ENCODE data around the gene SETD4. TPM values are rescaled to one million over a fixed set of nuclear protein-coding genes. Genes with fewer than 3 reads are reported as not detected.
A peak's percentile ranks its signal among the peaks of the same experiment; 100 is the strongest.
"Not testable (repeated sequence)": the region's sequence is repeated elsewhere in the genome, so short reads cannot be mapped to it uniquely, and the experiment has no call there.

Gene SETD4
- total RNA-seq, 1 donor from 2014 or later: 11.3 TPM

- DNase-seq (ENCODE audit: low read depth, low spot score): no peak
Observed at GRCh38 chr21:36079010-36079649, 18.8 kb upstream of the SETD4 start.

- no peak for DNase-seq (ENCODE audit: low read depth, low spot score)
Observed at GRCh38 chr21:36077758-36078157, 17.4 kb upstream of the SETD4 start.

- DNase-seq (ENCODE audit: low read depth, low spot score): no peak
Observed at GRCh38 chr21:36076878-36077655, 16.7 kb upstream of the SETD4 start.

- no peak for DNase-seq (ENCODE audit: low read depth, low spot score)
Observed at GRCh38 chr21:36075953-36076352, 15.6 kb upstream of the SETD4 start.

GRCh38 chr21:36075171-36075570 lies 14.8 kb upstream of the SETD4 start:
- no peak for DNase-seq (ENCODE audit: low read depth, low spot score)

- DNase-seq (ENCODE audit: low read depth, low spot score): not testable (repeated sequence)
Observed at GRCh38 chr21:36073911-36074310, 13.6 kb upstream of the SETD4 start.

- no peak for DNase-seq (ENCODE audit: low read depth, low spot score)
Observed at GRCh38 chr21:36073181-36073580, 12.9 kb upstream of the SETD4 start.

GRCh38 chr21:36072453-36073162 lies 12.3 kb upstream of the SETD4 start:
- DNase-seq (ENCODE audit: low read depth, low spot score): no peak

- no peak for DNase-seq (ENCODE audit: low read depth, low spot score)
Observed at GRCh38 chr21:36070999-36071398, 10.7 kb upstream of the SETD4 start.

GRCh38 chr21:36069713-36070583 lies 9.6 kb upstream of the SETD4 start, which contains the start of gene CBR1:
Gene CBR1 (plus strand): TSS chr21:36070024. CDS start chr21:36070116, 92 bp downstream.
- peak; percentile 54 for DNase-seq (ENCODE audit: low read depth, low spot score)

- no peak for DNase-seq (ENCODE audit: low read depth, low spot score)
Observed at GRCh38 chr21:36068748-36069398, 8.5 kb upstream of the SETD4 start.

GRCh38 chr21:36065497-36066036 lies 5.2 kb upstream of the SETD4 start:
- no peak for DNase-seq (ENCODE audit: low read depth, low spot score)

GRCh38 chr21:36064085-36064460 lies 3.7 kb upstream of the SETD4 start:
- DNase-seq (ENCODE audit: low read depth, low spot score): no peak

GRCh38 chr21:36063375-36064084 lies 3.2 kb upstream of the SETD4 start:
- no peak for DNase-seq (ENCODE audit: low read depth, low spot score)

GRCh38 chr21:36061445-36061844 lies 1.1 kb upstream of the SETD4 start:
- DNase-seq (ENCODE audit: low read depth, low spot score): no peak

GRCh38 chr21:36059823-36060158 lies 535 bp downstream of the SETD4 start:
- no peak for DNase-seq (ENCODE audit: low read depth, low spot score)

GRCh38 chr21:36055551-36055950 lies 4.8 kb downstream of the SETD4 start:
- DNase-seq (ENCODE audit: low read depth, low spot score): no peak

GRCh38 chr21:36053715-36054062 lies 6.6 kb downstream of the SETD4 start:
- no peak for DNase-seq (ENCODE audit: low read depth, low spot score)

- no peak for DNase-seq (ENCODE audit: low read depth, low spot score)
Observed at GRCh38 chr21:36052860-36053714, 7.2 kb downstream of the SETD4 start.

Measured in pulmonary artery endothelial cell (primary cell).